Testis (tissue), 2 donors: Measurements from ENCODE around the gene TNFRSF8.

Source experiments
- CTCF ChIP-seq, 3 experiments: fragments of 450-650 bp in 2 of 3; fragments of 200-600 bp in 1 of 3; sonication (generic) in 1 of 3; IDR thresholded peaks; one replicate each; pipeline ENCODE4 v1.5.1; 2016 to 2019; ENCODE audit warnings: antibody characterized with exemption in 3 of 3, mild to moderate bottlenecking in 2 of 3, moderate library complexity in 1 of 3
- POLR2A ChIP-seq: fragments of 450-650 bp; IDR thresholded peaks from one replicate; pipeline ENCODE4 v1.6.1; 2017; ENCODE audit warnings: antibody characterized with exemption, mild to moderate bottlenecking, moderate library complexity

GRCh38 chr1:12060500-12060899 is 2.6 kb upstream of the TNFRSF8 start:
- no peak for TF ChIP-seq CTCF (IDR thresholded peaks at IDR 0.05)
- no peak for TF ChIP-seq POLR2A
